Endothelial cell of umbilical vein (primary cell): ENCODE data around the gene VPS37C. TPM values are rescaled to one million over a fixed set of nuclear protein-coding genes. Genes with fewer than 3 reads are reported as not detected.

ENCODE experiments used
- BruUV-seq: library from RNA; stranded (reverse); fragments of 400-500 nt; replicated peaks from 2 replicates; lab custom pipeline; 2021; lab: Mats Ljungman, UMichigan
- CTCF ChIA-PET: fragments of 300-600, 350-600 bp; sonication (Branson Sonifier 250); formaldehyde crosslinking; loops from one replicate; lab custom pipeline; 2021; ENCODE audit warnings: antibody characterized with exemption, inconsistent platforms; lab: Charles Lee
- POLR2A ChIA-PET: fragments of 300-600, 350-600 bp; sonication (Branson Sonifier 250); formaldehyde crosslinking; loops from one replicate; lab custom pipeline; 2021; ENCODE audit warnings: antibody characterized with exemption, inconsistent platforms; lab: Charles Lee
- DNase-seq: peaks from one replicate; pipeline ENCODE4 v3.0.0-alpha.2; 2011; ENCODE audit warnings: low read depth, low spot score
- FAIRE-seq: peaks from 2 replicates; lab custom pipeline; 2011; peaks lifted over from hg19 to GRCh38; lab: Jason Lieb, UNC
- H2AFZ ChIP-seq: 2 replicates; pipeline ENCODE4 v1.6.0; 2012; ENCODE audit warnings: low read depth, low read length, control low read depth, inconsistent platforms
- H3K27ac ChIP-seq: 2 replicates; pipeline ENCODE4 v1.5.1; 2011; ENCODE audit warnings: low read depth, mild to moderate bottlenecking, control low read depth, low read length, moderate library complexity; ENCODE audit not compliant: insufficient read depth
- H3K27me3 ChIP-seq, 2 experiments: 2 replicates each; pipeline versions ENCODE4 v1.6.0 to v1.6.1; 2011; ENCODE audit warnings: low read length in 2 of 2, mixed read lengths in 1 of 2; ENCODE audit not compliant: control insufficient read depth in 2 of 2, insufficient read depth in 2 of 2
- H3K36me3 ChIP-seq, 2 experiments: 2 replicates in 1 of 2; 3 replicates in 1 of 2; pipeline ENCODE4 v1.5.1; 2011; ENCODE audit warnings: low read length in 2 of 2, mild to moderate bottlenecking in 1 of 2, moderate library complexity in 1 of 2; ENCODE audit not compliant: control insufficient read depth in 2 of 2, insufficient read depth in 2 of 2; ENCODE audit errors: extremely low read depth in 1 of 2
- H3K4me1 ChIP-seq: 3 replicates; pipeline ENCODE4 v1.5.1; 2011; ENCODE audit warnings: mild to moderate bottlenecking, low read length; ENCODE audit not compliant: control insufficient read depth, insufficient read depth; ENCODE audit errors: extremely low read depth
- H3K4me2 ChIP-seq: 2 replicates; pipeline ENCODE4 v1.6.1; 2011; ENCODE audit warnings: low read length, control low read depth, mixed read lengths; ENCODE audit not compliant: insufficient read depth
- H3K4me3 ChIP-seq, 3 experiments: fragments of 200-600 bp in 1 of 3; sonication (generic), shearing (Covaris generic) in 1 of 3; replicated peaks in 1 of 3; 2 replicates each; pipeline ENCODE4 v1.5.1; 2011 to 2016; ENCODE audit warnings: control low read depth in 3 of 3, low read length in 3 of 3, mild to moderate bottlenecking in 2 of 3, inconsistent platforms in 1 of 3, low read depth in 1 of 3, moderate library complexity in 1 of 3; ENCODE audit not compliant: insufficient read depth in 1 of 3
- H3K79me2 ChIP-seq: 2 replicates; pipeline ENCODE4 v1.6.0; 2012; ENCODE audit warnings: low read length, inconsistent platforms; ENCODE audit not compliant: control insufficient read depth, insufficient read depth
- H3K9ac ChIP-seq: replicated peaks from 2 replicates; pipeline ENCODE3; 2011; ENCODE audit warnings: low read length, control low read depth; ENCODE audit not compliant: insufficient read depth; ENCODE audit errors: extremely low read depth
- H3K9me1 ChIP-seq: replicated peaks from 3 replicates; pipeline ENCODE4 v1.6.0; 2011; ENCODE audit warnings: mild to moderate bottlenecking, low read length; ENCODE audit not compliant: control insufficient read depth, insufficient read depth; ENCODE audit errors: extremely low read depth
- H3K9me3 ChIP-seq: replicated peaks from 2 replicates; pipeline ENCODE4 v1.5.1; 2012; ENCODE audit warnings: low read length, inconsistent platforms; ENCODE audit not compliant: control insufficient read depth, insufficient read depth
- H4K20me1 ChIP-seq: replicated peaks from 2 replicates; pipeline ENCODE3; 2011; ENCODE audit warnings: mild to moderate bottlenecking, low read length; ENCODE audit not compliant: control insufficient read depth, insufficient read depth; ENCODE audit errors: extremely low read depth
- CTCF ChIP-seq, 2 donors: IDR thresholded peaks; 1 replicate in 1 of 2; 2 replicates in 1 of 2; pipeline ENCODE4 v1.5.1; 2011; ENCODE audit warnings: low read length in 2 of 2, mild to moderate bottlenecking in 2 of 2, moderate library complexity in 2 of 2, control low read depth in 1 of 2, inconsistent platforms in 1 of 2, low read depth in 1 of 2; ENCODE audit not compliant: insufficient read depth in 1 of 2; ENCODE audit errors: extremely low read depth in 1 of 2
- EZH2 ChIP-seq: IDR thresholded peaks from 2 replicates; pipeline ENCODE4 v1.6.1; 2012; ENCODE audit warnings: borderline replicate concordance, low read depth, mild to moderate bottlenecking, moderate library complexity, low read length, inconsistent platforms; ENCODE audit not compliant: severe bottlenecking
- FOS ChIP-seq: IDR thresholded peaks from 2 replicates; pipeline ENCODE4 v1.6.1; 2011; ENCODE audit warnings: mild to moderate bottlenecking, low read length, moderate library complexity, borderline replicate concordance; ENCODE audit not compliant: insufficient read depth
- GATA2 ChIP-seq: IDR thresholded peaks from 2 replicates; pipeline ENCODE4 v1.7.0; 2011; ENCODE audit warnings: low read depth, mild to moderate bottlenecking, moderate library complexity, mixed read lengths, low read length; ENCODE audit not compliant: insufficient read length, insufficient read depth
- JUN ChIP-seq: IDR thresholded peaks from 2 replicates; pipeline ENCODE4 v1.6.1; 2011; ENCODE audit warnings: borderline replicate concordance, low read depth; ENCODE audit not compliant: insufficient read length, insufficient read depth
- MYC ChIP-seq: IDR thresholded peaks from one replicate; pipeline ENCODE4 v1.6.1; 2011; ENCODE audit warnings: mild to moderate bottlenecking, low read depth, low read length
- POLR2A ChIP-seq: IDR thresholded peaks from 2 replicates; pipeline ENCODE4 v1.6.1; 2012; ENCODE audit warnings: low read depth, mild to moderate bottlenecking, control low read depth, low read length
- POLR2AphosphoS5 ChIP-seq: IDR thresholded peaks from 2 replicates; pipeline ENCODE4 v1.6.1; 2012; ENCODE audit warnings: low read depth, mild to moderate bottlenecking, control low read depth, low read length, moderate library complexity; ENCODE audit not compliant: insufficient read depth
- dilution Hi-C: fragments of 300-500 bp; cut with MboI; formaldehyde crosslinking; loops from one replicate; pipeline ENCODE4 v1.15.0; 2019; ENCODE audit warnings: low sequenced_read_pairs; ENCODE audit not compliant: extremely low pct_ligation_motif_present
- intact Hi-C: fragments of 100-400 bp; cut with micrococcal nuclease; formaldehyde crosslinking; loops from one replicate; pipeline ENCODE4 v1.10.0; 2022
- polyA plus RNA-seq, 4 experiments: library from polyadenylated mRNA; depleted of rRNA in 3 of 4; stranded (reverse) in 3 of 4; unstranded in 1 of 4; fragments of >200 nt; gene quantifications; 2 replicates each; pipeline versions ENCODE4 v1.2.1 to v1.2.3, GENCODE V29; 2011 to 2012; ENCODE audit warnings: missing spikeins in 1 of 4
- total RNA-seq: library from RNA; stranded (reverse); gene quantifications from 2 replicates; pipeline ENCODE4 v1.2.3, GENCODE V29; 2021
- TF ChIP-seq, protein P1 (sequence below): IDR thresholded peaks from 2 replicates; pipeline ENCODE4 v1.6.1; 2011; ENCODE audit not compliant: insufficient read depth, insufficient read length

VPS37C gene
- total and polyA plus RNA-seq, 2 donors (not counting 3 experiments of a cell fraction or from before 2014, with no cell fraction given), result 17.7 to 23.4 TPM

DNA sequence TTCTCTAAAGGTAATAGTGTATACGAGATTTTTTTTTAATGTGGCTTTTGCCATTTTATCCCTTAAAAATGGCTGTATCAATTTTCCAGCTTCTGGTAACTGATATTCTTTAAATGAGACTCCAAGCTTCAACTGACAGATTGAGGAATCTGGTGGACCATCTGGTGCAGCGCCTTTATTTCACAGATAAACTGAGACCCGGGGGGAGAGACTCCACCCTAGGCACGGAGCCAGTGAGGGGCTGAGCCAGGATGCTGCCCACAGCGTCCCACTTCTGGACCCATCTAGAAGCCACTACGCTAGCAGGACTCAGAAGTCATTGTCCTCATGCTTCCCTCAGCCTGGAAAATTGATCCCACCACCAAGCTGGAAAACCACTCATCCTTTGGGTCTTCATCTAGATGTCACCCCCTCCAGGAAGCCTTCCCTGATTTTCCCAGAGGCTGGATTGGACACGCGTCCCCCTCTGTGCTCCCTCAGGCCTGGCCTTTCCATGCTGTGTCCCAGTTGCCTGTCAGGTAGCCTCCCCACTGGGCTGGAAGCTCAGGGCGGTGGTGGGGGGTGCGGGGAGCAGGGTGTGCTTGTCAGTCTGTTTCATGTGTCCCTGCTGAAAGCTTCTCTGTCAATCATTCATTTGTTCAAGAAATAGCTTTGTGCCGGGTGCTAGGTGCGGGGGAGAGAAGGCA is 71.3 kb downstream of the VPS37C start:
- DNase-seq (no peak), FAIRE-seq (no peak)
- Histone ChIP-seq H3K4me1 (no peaks in the 10 kb centered on the region), H4K20me1 (no peaks in the 10 kb centered on the region), H2AFZ (no peak overlapping the region), H3K27ac (no peak overlapping the region), H3K36me3 (no peaks in the 10 kb centered on the region), H3K27me3 (no peaks in the 10 kb centered on the region), H3K4me2 (no peak overlapping the region), H3K9me1 (no peaks in the 10 kb centered on the region), H3K9me3 (no peaks in the 10 kb centered on the region), H3K79me2 (no peaks in the 10 kb centered on the region), H3K9ac (no peak overlapping the region), H3K4me3 (no peak overlapping the region)
- dilution Hi-C loops (no loop called here), intact Hi-C loops (no loop called here)
- ChIA-PET POLR2A (no interaction called here), CTCF (interaction anchor here (1.0 kb wide), 1 partner anchor 9 kb away, joined by 3 read pairs; no protein-coding TSS in a partner anchor)
- BruUV-seq, result no TSS peak
- TF ChIP-seq MYC (no peak), CTCF (IDR thresholded peaks at IDR 0.05; ENCODE audit: extremely low read depth in 1 of 2, insufficient read depth in 1 of 2, low read depth in 1 of 2, low read length in 2 of 2) (no peak), GATA2 (no peak), POLR2A (no peak), EZH2 (no peak), JUN (no peak), POLR2AphosphoS5 (no peak), FOS (no peak)
- TF ChIP-seq, protein P1, sequence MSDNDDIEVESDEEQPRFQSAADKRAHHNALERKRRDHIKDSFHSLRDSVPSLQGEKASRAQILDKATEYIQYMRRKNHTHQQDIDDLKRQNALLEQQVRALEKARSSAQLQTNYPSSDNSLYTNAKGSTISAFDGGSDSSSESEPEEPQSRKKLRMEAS, result no peak
